ENCODE data around the gene FKBP11.

FKBP11 gene

GRCh38 chr12:48925304-48926011 lies at the start of gene FKBP11:
TSS of gene FKBP11 (minus strand) at chr12:48925492. CDS start at chr12:48925428, 64 bp downstream.
- peak; percentile 12 to 25 for DNase-seq (ENCODE audit: low read depth in 2 of 2)

GRCh38 chr12:48973941-48974673 lies 48.8 kb upstream of the FKBP11 start:
- DNase-seq (ENCODE audit: low read depth in 2 of 2): peak; percentile 32 to 33

GRCh38 chr12:48973531-48973930 lies 48.2 kb upstream of the FKBP11 start:
- no peak for DNase-seq (ENCODE audit: low read depth in 2 of 2)

- DNase-seq (ENCODE audit: low read depth in 2 of 2): no peak
Measured at GRCh38 chr12:48972952-48973483, 47.7 kb upstream of the FKBP11 start.

GRCh38 chr12:48972213-48972951 lies 47.1 kb upstream of the FKBP11 start:
- no peak for DNase-seq (ENCODE audit: low read depth in 2 of 2)

GRCh38 chr12:48970702-48971334 lies 45.5 kb upstream of the FKBP11 start:
- DNase-seq (ENCODE audit: low read depth in 2 of 2): no peak

GRCh38 chr12:48969833-48970701 lies 44.8 kb upstream of the FKBP11 start:
- no peak for DNase-seq (ENCODE audit: low read depth in 2 of 2)

GRCh38 chr12:48969160-48969771 lies 44.0 kb upstream of the FKBP11 start:
- DNase-seq (ENCODE audit: low read depth in 2 of 2): no peak

- DNase-seq (ENCODE audit: low read depth in 2 of 2): no peak
Measured at GRCh38 chr12:48968467-48968866, 43.2 kb upstream of the FKBP11 start.

GRCh38 chr12:48967991-48968390 lies 42.7 kb upstream of the FKBP11 start:
- no peak for DNase-seq (ENCODE audit: low read depth in 2 of 2)

- DNase-seq (ENCODE audit: low read depth in 2 of 2): no peak
Measured at GRCh38 chr12:48966177-48966895, 41.0 kb upstream of the FKBP11 start.

- DNase-seq (ENCODE audit: low read depth in 2 of 2): no peak
Measured at GRCh38 chr12:48965298-48965838, 40.1 kb upstream of the FKBP11 start.

- DNase-seq (ENCODE audit: low read depth in 2 of 2): no peak
Measured at GRCh38 chr12:48961801-48962200, 36.5 kb upstream of the FKBP11 start.

GRCh38 chr12:48961331-48961730 lies 36.0 kb upstream of the FKBP11 start:
- no peak for DNase-seq (ENCODE audit: low read depth in 2 of 2)

GRCh38 chr12:48960834-48961233 lies 35.5 kb upstream of the FKBP11 start:
- DNase-seq (ENCODE audit: low read depth in 2 of 2): no peak

GRCh38 chr12:48958049-48958388 lies 32.7 kb upstream of the FKBP11 start:
- no peak for DNase-seq (ENCODE audit: low read depth in 2 of 2)

GRCh38 chr12:48957141-48958048 lies 32.1 kb upstream of the FKBP11 start, which contains the start of gene ARF3:
TSS of gene ARF3 (minus strand) at chr12:48957487. CDS start at chr12:48941095, 16,392 bp downstream.
- DNase-seq (ENCODE audit: low read depth in 2 of 2): peak; percentile 73 to 77
